ENCODE data around the gene POLR3G. TPM values are rescaled to one million over a fixed set of nuclear protein-coding genes. Genes with fewer than 3 reads are reported as not detected.

The POLR3G gene
- total and polyA plus RNA-seq, 2 of the 13 experiments (the other 11 are each of a cell fraction or from before 2014, with no cell fraction given) = 1.2 to 7.3 TPM

GRCh38 chr5:90474235-90475107 lies at the start of gene POLR3G, which contains the start of gene MBLAC2 (continued):
- TF ChIP-seq ZNF816 (CRISPR knock-in tag; IDR thresholded peaks at IDR 0.05; ENCODE audit: borderline replicate concordance) (peak; percentile 9), HNRNPK (IDR thresholded peaks at IDR 0.05; ENCODE audit: low read depth, low read length, poor library complexity, severe bottlenecking) (peak; percentile 71), MZF1 (CRISPR knock-in tag; IDR thresholded peaks at IDR 0.05; ENCODE audit: borderline replicate concordance) (no peak; the same call in 1 of the 2 replicates), HMG20B (CRISPR knock-in tag; conservative IDR thresholded peaks at IDR 0.05) (peak; percentile 32; the same call in 1 of the 2 replicates), ZNF432 (CRISPR knock-in tag; IDR thresholded peaks at IDR 0.05; ENCODE audit: borderline replicate concordance) (no peak; the same call in 1 of the 2 replicates), MTA3 (CRISPR knock-in tag; IDR thresholded peaks at IDR 0.05) (no peak), YY1 (IDR thresholded peaks at IDR 0.05; ENCODE audit: insufficient read depth, insufficient replicate concordance, low read depth, low read length) (peak; percentile 65), ZNF644 (CRISPR knock-in tag; IDR thresholded peaks at IDR 0.05; ENCODE audit: low read depth) (0 out of 2 replicates have a peak, but pooled peaks have one; percentile 11), NFE2 (CRISPR knock-in tag; IDR thresholded peaks at IDR 0.05) (no peak), SOX5 (CRISPR knock-in tag; IDR thresholded peaks at IDR 0.05; ENCODE audit: borderline replicate concordance) (0 out of 2 replicates have a peak, but pooled peaks have one; percentile 16), SNAPC2 (CRISPR knock-in tag; IDR thresholded peaks at IDR 0.05) (peak; percentile 35; the same call in 1 of the 2 replicates), TSC22D2 (CRISPR knock-in tag; IDR thresholded peaks at IDR 0.05; ENCODE audit: borderline replicate concordance) (no peak; the same call in 1 of the 2 replicates), HOXA3 (CRISPR knock-in tag; IDR thresholded peaks at IDR 0.05) (peak; percentile 84), KDM2A (CRISPR knock-in tag; IDR thresholded peaks at IDR 0.05; ENCODE audit: borderline replicate concordance, low read depth) (peak; percentile 93; the same call in 1 of the 2 replicates), ZNF207 (IDR thresholded peaks at IDR 0.05; ENCODE audit: borderline replicate concordance) (no peak), ZNF775 (CRISPR knock-in tag; IDR thresholded peaks at IDR 0.05; ENCODE audit: borderline replicate concordance) (no peak), TCF7L2 (IDR thresholded peaks at IDR 0.05; ENCODE audit: low read depth, low read length) (no peak), ZNF703 (CRISPR knock-in tag; IDR thresholded peaks at IDR 0.05; ENCODE audit: borderline replicate concordance) (no peak; the same call in 1 of the 2 replicates), ZNF30 (CRISPR knock-in tag; IDR thresholded peaks at IDR 0.05) (no peak)
- TF ChIP-seq, protein P1, sequence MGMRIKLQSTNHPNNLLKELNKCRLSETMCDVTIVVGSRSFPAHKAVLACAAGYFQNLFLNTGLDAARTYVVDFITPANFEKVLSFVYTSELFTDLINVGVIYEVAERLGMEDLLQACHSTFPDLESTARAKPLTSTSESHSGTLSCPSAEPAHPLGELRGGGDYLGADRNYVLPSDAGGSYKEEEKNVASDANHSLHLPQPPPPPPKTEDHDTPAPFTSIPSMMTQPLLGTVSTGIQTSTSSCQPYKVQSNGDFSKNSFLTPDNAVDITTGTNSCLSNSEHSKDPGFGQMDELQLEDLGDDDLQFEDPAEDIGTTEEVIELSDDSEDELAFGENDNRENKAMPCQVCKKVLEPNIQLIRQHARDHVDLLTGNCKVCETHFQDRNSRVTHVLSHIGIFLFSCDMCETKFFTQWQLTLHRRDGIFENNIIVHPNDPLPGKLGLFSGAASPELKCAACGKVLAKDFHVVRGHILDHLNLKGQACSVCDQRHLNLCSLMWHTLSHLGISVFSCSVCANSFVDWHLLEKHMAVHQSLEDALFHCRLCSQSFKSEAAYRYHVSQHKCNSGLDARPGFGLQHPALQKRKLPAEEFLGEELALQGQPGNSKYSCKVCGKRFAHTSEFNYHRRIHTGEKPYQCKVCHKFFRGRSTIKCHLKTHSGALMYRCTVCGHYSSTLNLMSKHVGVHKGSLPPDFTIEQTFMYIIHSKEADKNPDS (CRISPR knock-in tag; IDR thresholded peaks at IDR 0.05) = no peak; the same call in 1 of the 2 replicates
- TF ChIP-seq, protein P2, sequence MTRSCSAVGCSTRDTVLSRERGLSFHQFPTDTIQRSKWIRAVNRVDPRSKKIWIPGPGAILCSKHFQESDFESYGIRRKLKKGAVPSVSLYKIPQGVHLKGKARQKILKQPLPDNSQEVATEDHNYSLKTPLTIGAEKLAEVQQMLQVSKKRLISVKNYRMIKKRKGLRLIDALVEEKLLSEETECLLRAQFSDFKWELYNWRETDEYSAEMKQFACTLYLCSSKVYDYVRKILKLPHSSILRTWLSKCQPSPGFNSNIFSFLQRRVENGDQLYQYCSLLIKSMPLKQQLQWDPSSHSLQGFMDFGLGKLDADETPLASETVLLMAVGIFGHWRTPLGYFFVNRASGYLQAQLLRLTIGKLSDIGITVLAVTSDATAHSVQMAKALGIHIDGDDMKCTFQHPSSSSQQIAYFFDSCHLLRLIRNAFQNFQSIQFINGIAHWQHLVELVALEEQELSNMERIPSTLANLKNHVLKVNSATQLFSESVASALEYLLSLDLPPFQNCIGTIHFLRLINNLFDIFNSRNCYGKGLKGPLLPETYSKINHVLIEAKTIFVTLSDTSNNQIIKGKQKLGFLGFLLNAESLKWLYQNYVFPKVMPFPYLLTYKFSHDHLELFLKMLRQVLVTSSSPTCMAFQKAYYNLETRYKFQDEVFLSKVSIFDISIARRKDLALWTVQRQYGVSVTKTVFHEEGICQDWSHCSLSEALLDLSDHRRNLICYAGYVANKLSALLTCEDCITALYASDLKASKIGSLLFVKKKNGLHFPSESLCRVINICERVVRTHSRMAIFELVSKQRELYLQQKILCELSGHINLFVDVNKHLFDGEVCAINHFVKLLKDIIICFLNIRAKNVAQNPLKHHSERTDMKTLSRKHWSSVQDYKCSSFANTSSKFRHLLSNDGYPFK (CRISPR knock-in tag; IDR thresholded peaks at IDR 0.05; ENCODE audit: borderline replicate concordance) = peak; percentile 84; the same call in 1 of the 2 replicates
- TF ChIP-seq, protein P3, sequence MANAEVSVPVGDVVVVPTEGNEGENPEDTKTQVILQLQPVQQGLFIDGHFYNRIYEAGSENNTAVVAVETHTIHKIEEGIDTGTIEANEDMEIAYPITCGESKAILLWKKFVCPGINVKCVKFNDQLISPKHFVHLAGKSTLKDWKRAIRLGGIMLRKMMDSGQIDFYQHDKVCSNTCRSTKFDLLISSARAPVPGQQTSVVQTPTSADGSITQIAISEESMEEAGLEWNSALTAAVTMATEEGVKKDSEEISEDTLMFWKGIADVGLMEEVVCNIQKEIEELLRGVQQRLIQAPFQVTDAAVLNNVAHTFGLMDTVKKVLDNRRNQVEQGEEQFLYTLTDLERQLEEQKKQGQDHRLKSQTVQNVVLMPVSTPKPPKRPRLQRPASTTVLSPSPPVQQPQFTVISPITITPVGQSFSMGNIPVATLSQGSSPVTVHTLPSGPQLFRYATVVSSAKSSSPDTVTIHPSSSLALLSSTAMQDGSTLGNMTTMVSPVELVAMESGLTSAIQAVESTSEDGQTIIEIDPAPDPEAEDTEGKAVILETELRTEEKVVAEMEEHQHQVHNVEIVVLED (CRISPR knock-in tag; IDR thresholded peaks at IDR 0.05; ENCODE audit: borderline replicate concordance) = peak; percentile 95

Measured in HepG2 (cell line).